ENCODE results near the gene OOSP3. TPM values are rescaled to one million over a fixed set of nuclear protein-coding genes. Genes with fewer than 3 reads are reported as not detected.

Gene OOSP3, protein sequence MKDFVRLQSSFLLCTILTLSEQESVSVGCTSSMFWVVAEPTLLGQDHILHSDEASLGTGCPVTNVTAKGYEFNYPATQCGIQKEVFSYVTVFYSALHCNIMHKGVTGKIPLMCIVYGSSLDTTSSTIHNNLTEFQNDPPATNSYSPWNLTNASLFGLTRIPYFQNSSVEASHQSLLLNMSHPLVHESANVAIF
- 0.29 TPM in 1 of 2 replicates, not detected in the other for total RNA-seq

DNA sequence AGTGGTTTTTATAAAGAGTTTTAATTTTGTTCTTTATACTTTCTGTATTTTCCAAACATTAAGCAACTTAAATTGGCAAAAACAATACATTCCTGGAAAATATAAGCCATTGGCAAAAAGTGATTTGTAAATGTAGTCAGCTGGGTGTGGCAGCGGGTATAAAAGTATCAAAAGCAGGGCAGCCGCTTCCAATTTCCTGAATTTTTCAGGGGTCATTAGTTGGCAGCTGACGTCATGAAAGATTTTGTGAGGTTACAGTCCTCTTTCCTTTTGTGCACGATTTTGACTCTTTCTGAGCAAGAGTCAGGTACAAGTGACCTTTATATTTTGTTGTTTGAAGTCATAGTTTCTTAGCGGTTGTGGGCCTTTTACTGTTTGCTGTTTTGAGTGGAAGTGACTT is at the start of gene OOSP3:
Gene OOSP3, plus strand, starts transcription at position 208 of the 400 bp plus-strand sequence. Its CDS starts 27 bp downstream, at position 235.
- intact Hi-C loops (cut with micrococcal nuclease): no loop called here
- POLR2A ChIA-PET: no interaction called here
- Mint-ChIP-seq H3K4me3 (no peak within 1 kb of the TSS), H3K27me3 (peaks cover 14% of the 10 kb centered on the region), H3K9me3 (no peaks in the 10 kb centered on the region), H3K4me1 (no peaks in the 10 kb centered on the region), H3K36me3 (ENCODE audit: low read depth) (no peaks in the 10 kb centered on the region), H3K27ac (no peak within 1 kb of the TSS)
- DNase-seq (no peak), ATAC-seq (ENCODE audit: low read depth) (no peak)
- TF ChIP-seq, protein P1, sequence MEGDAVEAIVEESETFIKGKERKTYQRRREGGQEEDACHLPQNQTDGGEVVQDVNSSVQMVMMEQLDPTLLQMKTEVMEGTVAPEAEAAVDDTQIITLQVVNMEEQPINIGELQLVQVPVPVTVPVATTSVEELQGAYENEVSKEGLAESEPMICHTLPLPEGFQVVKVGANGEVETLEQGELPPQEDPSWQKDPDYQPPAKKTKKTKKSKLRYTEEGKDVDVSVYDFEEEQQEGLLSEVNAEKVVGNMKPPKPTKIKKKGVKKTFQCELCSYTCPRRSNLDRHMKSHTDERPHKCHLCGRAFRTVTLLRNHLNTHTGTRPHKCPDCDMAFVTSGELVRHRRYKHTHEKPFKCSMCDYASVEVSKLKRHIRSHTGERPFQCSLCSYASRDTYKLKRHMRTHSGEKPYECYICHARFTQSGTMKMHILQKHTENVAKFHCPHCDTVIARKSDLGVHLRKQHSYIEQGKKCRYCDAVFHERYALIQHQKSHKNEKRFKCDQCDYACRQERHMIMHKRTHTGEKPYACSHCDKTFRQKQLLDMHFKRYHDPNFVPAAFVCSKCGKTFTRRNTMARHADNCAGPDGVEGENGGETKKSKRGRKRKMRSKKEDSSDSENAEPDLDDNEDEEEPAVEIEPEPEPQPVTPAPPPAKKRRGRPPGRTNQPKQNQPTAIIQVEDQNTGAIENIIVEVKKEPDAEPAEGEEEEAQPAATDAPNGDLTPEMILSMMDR (IDR thresholded peaks at IDR 0.05): no peak
- CTCF ChIA-PET: no interaction called here

DNA sequence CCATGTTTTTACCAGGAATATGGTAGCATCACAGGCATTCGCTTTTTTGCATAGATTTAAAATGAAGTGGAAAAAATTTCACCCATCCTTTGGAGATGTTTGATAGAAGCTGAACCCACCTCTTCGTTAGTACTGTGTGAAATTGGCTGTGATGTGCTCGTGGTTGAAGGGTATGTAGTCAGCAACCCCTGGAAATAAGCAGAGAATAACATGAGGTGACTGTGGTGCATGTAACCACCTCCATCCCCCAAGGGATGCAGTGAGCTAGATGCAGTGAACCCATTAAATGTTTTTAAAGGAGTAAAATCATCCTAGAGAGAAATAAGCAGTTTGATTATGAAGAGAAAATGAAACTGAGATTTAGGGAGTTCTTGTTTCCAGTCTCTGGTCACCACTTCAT is 49.2 kb upstream of the OOSP3 start:
- Mint-ChIP-seq H3K9me3 (no peaks in the 10 kb centered on the region), H3K4me1 (peaks cover 4% of the 10 kb centered on the region), H3K4me3 (no peak overlapping the region), H3K27ac (no peak overlapping the region), H3K36me3 (ENCODE audit: low read depth) (no peaks in the 10 kb centered on the region), H3K27me3 (peaks cover 2% of the 10 kb centered on the region)
- DNase-seq (no peak), ATAC-seq (ENCODE audit: low read depth) (no peak)
- intact Hi-C loops (cut with micrococcal nuclease): loop anchor here (10.0 kb wide), 2 partner anchors 355 to 515 kb away; partner anchors contain the start of gene MS4A6A
- TF ChIP-seq, protein P1 (IDR thresholded peaks at IDR 0.05): no peak
- ChIA-PET CTCF (no interaction called here), POLR2A (interaction anchor here (0.7 kb wide), 1 partner anchor 844 kb away, joined by 5 read pairs; no protein-coding TSS in a partner anchor)

DNA sequence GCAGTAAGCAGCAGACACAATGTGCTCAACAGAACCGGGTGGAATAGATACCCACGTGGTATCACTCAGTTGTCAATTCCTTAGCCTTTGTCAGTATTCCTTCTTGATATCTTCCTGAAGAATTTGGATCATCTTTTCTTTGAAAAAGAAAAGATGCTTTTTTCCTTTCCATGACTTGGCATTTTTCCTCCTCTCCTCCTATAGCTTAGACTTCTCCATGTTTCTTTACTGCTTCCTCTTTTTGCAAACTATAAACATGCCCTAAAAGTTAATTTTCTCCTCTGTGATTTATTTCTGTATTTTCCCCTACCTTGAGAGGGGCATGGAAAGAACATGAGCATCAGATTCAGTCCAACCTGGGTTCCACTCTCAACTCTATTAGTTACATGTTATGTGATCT is 45.0 kb upstream of the OOSP3 start:
- DNase-seq: no peak
- Mint-ChIP-seq H3K4me1 (peaks cover 4% of the 10 kb centered on the region), H3K36me3 (ENCODE audit: low read depth) (no peaks in the 10 kb centered on the region), H3K4me3 (no peak overlapping the region), H3K27ac (no peak overlapping the region), H3K27me3 (peaks cover 10% of the 10 kb centered on the region), H3K9me3 (no peaks in the 10 kb centered on the region)
- no peak for ATAC-seq (ENCODE audit: low read depth)
- intact Hi-C loops (cut with micrococcal nuclease): no loop called here
- ChIA-PET CTCF (no interaction called here), POLR2A (no interaction called here)
- TF ChIP-seq, protein P1 (IDR thresholded peaks at IDR 0.05): no peak

DNA sequence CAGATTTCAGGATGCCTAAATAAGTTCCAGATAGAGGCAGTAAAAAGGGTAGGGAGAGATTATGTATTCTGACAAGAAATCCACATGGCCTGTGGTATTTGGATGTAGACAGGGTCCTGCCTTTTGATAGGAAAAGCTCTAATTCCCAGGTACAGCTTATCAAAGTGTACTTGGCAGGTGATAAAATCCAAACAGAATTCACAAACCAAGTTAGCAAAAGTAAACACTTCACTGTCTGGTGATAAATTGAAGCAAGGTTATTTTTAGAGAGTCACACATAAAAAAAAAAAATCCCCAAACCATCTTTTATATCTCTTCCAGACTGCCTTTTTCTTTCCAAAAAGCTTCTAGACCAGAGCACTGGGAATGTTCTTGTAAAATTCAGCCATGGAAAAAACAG is 39.0 kb upstream of the OOSP3 start:
- Mint-ChIP-seq H3K4me1 (no peaks in the 10 kb centered on the region), H3K4me3 (no peak overlapping the region), H3K9me3 (no peaks in the 10 kb centered on the region), H3K36me3 (ENCODE audit: low read depth) (no peaks in the 10 kb centered on the region), H3K27me3 (peaks cover 8% of the 10 kb centered on the region), H3K27ac (no peak overlapping the region)
- intact Hi-C loops (cut with micrococcal nuclease): no loop called here
- no peak for ATAC-seq (ENCODE audit: low read depth)
- CTCF ChIA-PET: no interaction called here
- TF ChIP-seq, protein P1 (IDR thresholded peaks at IDR 0.05): no peak
- no peak for DNase-seq
- POLR2A ChIA-PET: interaction anchor here (0.7 kb wide), 1 partner anchor 255 kb away, joined by 3 read pairs; no protein-coding TSS in a partner anchor

DNA sequence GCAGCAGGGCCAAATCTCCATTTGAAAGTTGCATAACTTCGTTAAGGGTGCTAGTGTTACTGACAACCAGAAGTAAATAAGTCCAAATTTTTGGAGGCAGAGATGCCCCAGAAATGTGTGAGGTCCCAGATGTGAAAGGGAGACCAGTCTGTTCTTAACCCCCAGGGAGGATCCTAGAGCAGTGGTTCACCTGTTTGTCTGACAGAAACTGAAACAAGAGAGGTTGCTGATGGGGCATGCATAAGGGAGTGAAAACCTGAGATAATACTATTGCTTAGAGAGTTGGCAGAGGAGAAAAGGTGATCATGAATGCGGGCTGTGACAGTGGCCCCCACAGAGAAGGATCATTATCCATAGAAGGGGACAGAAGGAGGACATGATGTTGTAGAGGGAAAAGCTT is 37.1 kb upstream of the OOSP3 start:
- Mint-ChIP-seq H3K9me3 (no peaks in the 10 kb centered on the region), H3K27me3 (peaks cover 10% of the 10 kb centered on the region), H3K4me3 (no peak overlapping the region), H3K4me1 (no peaks in the 10 kb centered on the region), H3K27ac (no peak overlapping the region), H3K36me3 (ENCODE audit: low read depth) (no peaks in the 10 kb centered on the region)
- intact Hi-C loops (cut with micrococcal nuclease): no loop called here
- no peak for DNase-seq
- ATAC-seq (ENCODE audit: low read depth): no peak
- ChIA-PET POLR2A (no interaction called here), CTCF (no interaction called here)
- TF ChIP-seq, protein P1 (IDR thresholded peaks at IDR 0.05): no peak

All from activated B cell treated with CpG ODN at 0.5 μM for 24 hours (primary cell).